KBM-7 (cell line): ENCODE data around the gene SKAP2.

Experiments used
- DNase-seq: peaks from one replicate; pipeline ENCODE4 v3.0.0-alpha.2; 2015
- in situ Hi-C: fragments of 300-500 bp; cut with MboI; formaldehyde crosslinking; loops from 2 replicates; pipeline ENCODE4 v1.14.3; 2020; ENCODE audit warnings: low sequenced_read_pairs, low pct_unique_long_range_greater_than_20kb, mixed read lengths

SKAP2 gene

GRCh38 chr7:26705567-26705966 is 158.8 kb downstream of the SKAP2 start:
- no peak for DNase-seq
- in situ Hi-C loops = no loop called here

GRCh38 chr7:26704786-26705185 is 159.6 kb downstream of the SKAP2 start:
- no peak for DNase-seq
- in situ Hi-C loops = no loop called here

DNA sequence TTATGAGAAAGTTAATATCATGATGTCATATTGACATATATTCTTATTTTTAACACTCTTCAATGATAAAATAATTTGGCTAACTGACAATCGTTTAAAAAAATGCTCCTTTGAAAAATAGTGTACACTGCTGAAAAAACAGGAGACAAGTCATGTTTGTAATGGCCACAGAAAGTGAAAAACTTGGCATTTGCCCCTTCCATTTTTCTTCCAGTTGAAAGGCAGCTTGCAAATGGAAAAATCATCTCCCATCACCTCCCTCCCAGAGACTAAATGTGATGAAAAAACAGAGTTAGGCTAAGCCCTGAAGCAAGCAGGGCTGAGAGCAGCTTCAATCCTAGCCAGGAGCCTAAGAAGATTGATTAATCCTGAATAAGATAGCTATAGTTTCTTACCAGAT is 160.4 kb downstream of the SKAP2 start:
- DNase-seq = no peak
- in situ Hi-C loops = no loop called here

GRCh38 chr7:26700893-26701292 is 163.5 kb downstream of the SKAP2 start:
- in situ Hi-C loops = no loop called here

GRCh38 chr7:26700386-26700785 is 164.0 kb downstream of the SKAP2 start:
- no peak for DNase-seq
- in situ Hi-C loops = no loop called here

More at GRCh38 chr7:26700893-26701292, 163.5 kb downstream of the SKAP2 start:
- no peak for DNase-seq

GRCh38 chr7:26699766-26700165 is 164.6 kb downstream of the SKAP2 start:
- DNase-seq = no peak
- in situ Hi-C loops = no loop called here

GRCh38 chr7:26698806-26699205 is 165.6 kb downstream of the SKAP2 start:
- DNase-seq = no peak
- in situ Hi-C loops = no loop called here

GRCh38 chr7:26698194-26698593 is 166.2 kb downstream of the SKAP2 start:
- no peak for DNase-seq

DNA sequence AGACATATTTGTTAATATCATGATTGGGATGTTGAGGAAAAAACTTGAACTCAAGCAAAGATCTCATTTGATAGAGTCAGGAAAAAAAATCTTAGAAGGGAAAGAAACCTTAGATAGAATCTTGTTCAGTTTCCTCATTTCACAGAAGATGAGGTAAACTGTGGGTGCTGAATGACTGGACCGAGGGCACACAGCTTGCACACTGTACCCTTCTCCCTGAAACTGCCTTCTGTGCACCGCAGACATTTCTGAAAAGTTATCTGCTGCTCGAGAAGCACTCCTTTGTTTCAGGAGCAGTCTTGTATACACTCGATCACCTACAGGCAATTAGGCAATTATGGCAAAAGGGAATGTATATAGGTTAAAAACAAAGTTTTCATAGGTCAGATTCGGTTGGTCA is 167.4 kb downstream of the SKAP2 start:
- in situ Hi-C loops = no loop called here
- no peak for DNase-seq

More at GRCh38 chr7:26698194-26698593, 166.2 kb downstream of the SKAP2 start:
- in situ Hi-C loops = no loop called here

GRCh38 chr7:26696161-26696560 is 168.2 kb downstream of the SKAP2 start:
- no peak for DNase-seq
- in situ Hi-C loops = no loop called here

DNA sequence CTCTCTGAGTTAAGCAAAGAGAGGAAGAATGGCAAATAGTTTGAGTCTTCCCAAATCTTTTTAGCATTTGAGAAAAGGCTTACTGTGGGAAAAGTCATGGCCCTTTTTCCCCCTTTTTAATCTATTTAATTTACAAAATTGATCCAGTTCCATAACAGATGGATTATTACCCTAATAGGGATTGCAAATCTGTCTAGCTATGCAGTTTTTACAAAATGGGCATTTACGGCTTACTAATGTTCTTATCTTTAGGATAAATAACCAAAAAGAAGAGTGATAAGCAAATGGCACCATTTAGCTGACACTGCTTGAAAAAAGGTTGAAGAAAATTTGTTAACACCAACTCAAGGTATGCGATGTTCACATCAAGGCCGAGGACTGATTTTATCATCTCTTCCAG is 169.7 kb downstream of the SKAP2 start:
- in situ Hi-C loops = no loop called here
- no peak for DNase-seq

DNA sequence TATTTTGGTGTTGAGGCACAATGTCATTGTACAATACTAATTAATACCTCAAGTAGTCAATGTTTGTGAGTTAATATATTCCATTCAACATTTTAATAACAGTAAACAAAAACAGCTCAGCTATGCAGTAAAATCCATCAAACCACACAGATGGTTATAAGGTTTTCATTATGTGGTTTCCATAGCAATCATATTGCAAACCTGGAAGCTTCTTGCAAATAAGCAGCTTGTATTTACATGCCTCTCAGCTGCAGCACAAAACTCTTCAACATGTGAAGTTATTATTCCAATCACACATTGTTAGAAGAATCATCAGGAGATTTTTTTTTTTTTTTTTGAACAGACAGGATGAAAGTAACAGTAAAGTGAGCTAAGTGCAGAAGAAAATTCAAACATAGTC is 170.2 kb downstream of the SKAP2 start:
- in situ Hi-C loops = no loop called here
- DNase-seq = no peak

DNA sequence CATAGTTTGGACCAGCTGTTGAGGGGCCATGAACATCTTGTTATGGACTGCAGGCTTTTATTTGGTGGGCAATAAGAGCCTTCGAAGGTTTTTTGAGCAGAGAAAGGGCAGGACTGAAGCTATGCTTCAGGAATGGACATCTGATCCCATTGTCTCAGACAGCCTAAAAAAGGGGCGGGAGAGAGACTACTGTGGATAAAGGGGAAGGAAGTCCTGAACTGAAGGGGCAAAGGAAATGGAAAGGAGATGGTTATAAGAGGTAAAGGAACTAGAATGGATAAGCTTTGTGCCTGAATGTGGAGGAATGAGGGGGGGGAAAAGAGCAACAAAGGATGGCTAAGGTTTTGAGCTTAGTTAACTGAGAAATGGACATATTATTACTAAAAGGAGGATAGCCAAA is 172.5 kb downstream of the SKAP2 start:
- DNase-seq = peak; percentile 60
- in situ Hi-C loops = no loop called here

- peak; percentile 48 for DNase-seq
- in situ Hi-C loops = no loop called here
Measured at GRCh38 chr7:26691406-26691805, 173.0 kb downstream of the SKAP2 start.

DNA sequence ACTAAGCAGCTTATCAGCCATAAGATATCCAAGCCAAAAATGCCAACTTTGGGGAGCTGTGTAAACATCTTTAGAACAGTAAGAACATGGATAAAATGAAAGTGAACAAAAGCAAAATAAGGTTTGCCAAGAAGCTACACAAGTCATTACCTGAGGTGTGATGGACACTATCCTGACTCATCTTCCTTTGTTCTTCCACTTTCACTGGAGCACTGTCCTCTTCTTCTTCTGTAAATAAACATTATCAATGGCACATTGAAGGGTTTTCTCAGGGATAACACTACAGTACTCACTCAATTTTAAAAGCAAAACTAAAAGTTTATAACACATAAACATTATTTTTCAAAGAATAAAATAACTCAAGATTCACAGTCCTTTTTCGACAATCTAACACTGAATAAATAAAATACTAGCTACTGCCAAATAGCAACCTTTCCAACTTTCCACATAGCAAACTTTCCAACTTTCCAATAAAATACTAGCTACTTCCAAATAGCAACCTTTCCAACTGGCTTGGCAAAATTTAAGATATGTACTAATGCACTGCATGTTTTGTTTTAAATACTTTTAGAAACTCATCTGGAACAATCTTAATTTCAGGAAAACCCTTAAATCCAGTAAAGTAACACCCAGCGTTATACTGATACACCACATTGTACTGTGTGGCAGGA is 174.1 kb downstream of the SKAP2 start:
- in situ Hi-C loops = no loop called here
- DNase-seq = no peak

GRCh38 chr7:26688936-26689506 is 175.4 kb downstream of the SKAP2 start:
- DNase-seq = peak; percentile 85

GRCh38 chr7:26688388-26688787 is 176.0 kb downstream of the SKAP2 start:
- in situ Hi-C loops = no loop called here
- no peak for DNase-seq

More at GRCh38 chr7:26688936-26689506, 175.4 kb downstream of the SKAP2 start:
- in situ Hi-C loops = no loop called here

GRCh38 chr7:26687032-26687431 is 177.4 kb downstream of the SKAP2 start:
- DNase-seq = no peak
- in situ Hi-C loops = no loop called here

DNA sequence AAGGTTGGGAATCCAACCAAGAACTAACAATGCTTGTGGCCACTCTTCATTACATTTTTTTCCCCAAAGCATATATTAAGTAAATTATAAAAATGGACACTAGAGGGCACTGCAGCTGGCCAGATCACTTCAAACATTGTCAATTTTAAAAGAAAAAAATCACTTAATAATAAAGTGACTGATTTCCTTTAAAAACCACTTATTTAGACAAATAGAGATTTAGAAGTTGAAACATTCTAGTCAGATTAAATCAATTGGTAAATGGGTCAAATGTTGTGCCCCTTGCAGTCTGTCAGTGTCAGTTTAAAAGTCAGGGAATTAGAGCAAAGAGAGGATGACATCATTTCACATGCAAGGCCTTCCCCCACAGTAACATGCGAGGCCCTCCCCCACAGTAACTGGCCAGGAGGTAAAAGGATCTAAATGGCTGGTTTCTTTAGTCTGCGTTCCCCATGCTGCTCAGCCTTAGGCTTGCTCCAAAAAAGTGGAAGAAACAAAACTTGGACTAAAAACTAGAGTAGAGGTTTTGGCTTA is 177.9 kb downstream of the SKAP2 start:
- peak; percentile 87 for DNase-seq
- in situ Hi-C loops = no loop called here

GRCh38 chr7:26685606-26686005 is 178.8 kb downstream of the SKAP2 start:
- in situ Hi-C loops = no loop called here
- DNase-seq = no peak

DNA sequence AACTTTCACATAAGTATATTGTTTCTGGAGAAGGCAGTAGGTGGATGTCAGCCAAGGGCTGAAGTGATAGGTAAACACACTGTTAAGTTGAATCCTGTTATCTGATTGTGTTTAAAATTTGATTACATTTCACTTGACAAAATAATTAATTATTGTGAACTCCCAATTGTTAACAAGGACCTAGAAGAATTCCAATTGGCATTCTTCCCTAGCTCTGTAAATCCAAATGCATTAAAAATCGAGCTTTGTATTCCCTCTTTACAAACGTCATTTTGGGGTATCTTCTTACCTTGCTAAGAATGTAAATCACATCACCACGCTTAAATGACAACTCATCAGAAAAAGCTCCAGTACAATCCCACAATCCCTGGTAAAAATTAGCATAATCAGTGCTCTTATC is 179.9 kb downstream of the SKAP2 start:
- in situ Hi-C loops = no loop called here
- DNase-seq = no peak
